BLaER1 treated with 17β-estradiol and CSF1 and Interleukin-3, amounts not matched to agents 10 nM and 100 nM (cell line): ENCODE results near the gene AKR1B15.
"Not testable (repeated sequence)": the region's sequence is repeated elsewhere in the genome, so short reads cannot be mapped to it uniquely, and the experiment has no call there.

Source experiments
- H3K27ac ChIP-seq, 11 experiments: shearing (Covaris generic); formaldehyde crosslinking; 2 replicates each; pipeline ENCODE4 v1.8.1; 2022
- H3K27me3 ChIP-seq, 11 experiments: shearing (Covaris generic); formaldehyde crosslinking; 2 replicates each; pipeline ENCODE4 v1.8.1; 2022
- H3K36me3 ChIP-seq, 11 experiments: shearing (Covaris generic); formaldehyde crosslinking; 2 replicates each; pipeline ENCODE4 v1.8.1; 2022
- H3K4me1 ChIP-seq, 10 experiments: shearing (Covaris generic); formaldehyde crosslinking; 2 replicates each; pipeline ENCODE4 v1.8.1; 2022
- H3K4me2 ChIP-seq, 11 experiments: shearing (Covaris generic); formaldehyde crosslinking; 2 replicates each; pipeline ENCODE4 v1.8.1; 2022
- H3K4me3 ChIP-seq, 10 experiments: shearing (Covaris generic); formaldehyde crosslinking; 2 replicates each; pipeline ENCODE4 v1.8.1; 2022
- H3K9ac ChIP-seq, 11 experiments: shearing (Covaris generic); formaldehyde crosslinking; 2 replicates each; pipeline ENCODE4 v1.8.1; 2022
- H3K9me3 ChIP-seq, 11 experiments: shearing (Covaris generic); formaldehyde crosslinking; replicated peaks in 1 of 11; 2 replicates each; pipeline ENCODE4 v1.8.1; 2022
- H4K20me1 ChIP-seq, 11 experiments: shearing (Covaris generic); formaldehyde crosslinking; 2 replicates each; pipeline ENCODE4 v1.8.1; 2022
- Cebpa-rat ChIP-seq, 11 experiments: shearing (Covaris generic); IDR thresholded peaks; 2 replicates each; pipeline ENCODE4 v1.8.1; 2022

The AKR1B15 gene

GRCh38 chr7:134539380-134540004 is 9.4 kb upstream of the AKR1B15 start:
- no peak for TF ChIP-seq Cebpa-rat (IDR thresholded peaks at IDR 0.05)
- H3K27me3 ChIP-seq: no peaks in the 10 kb centered on the region
- no peak overlapping the region for H3K27ac ChIP-seq
- no peaks in the 10 kb centered on the region for H4K20me1 ChIP-seq
- H3K9ac ChIP-seq: no peak overlapping the region
- no peak overlapping the region for H3K4me3 ChIP-seq
- H3K4me2 ChIP-seq: no peak overlapping the region
- no peaks in the 10 kb centered on the region for H3K4me1 ChIP-seq
- no peaks in the 10 kb centered on the region for H3K9me3 ChIP-seq
- H3K36me3 ChIP-seq: no peaks in the 10 kb centered on the region

- H3K4me2 ChIP-seq, H4K20me1 ChIP-seq, H3K4me3 ChIP-seq, H3K4me1 ChIP-seq, H3K9me3 ChIP-seq, H3K27ac ChIP-seq, H3K36me3 ChIP-seq, H3K9ac ChIP-seq, H3K27me3 ChIP-seq: not testable (repeated sequence)
Observed at GRCh38 chr7:134541501-134542194, 7.3 kb upstream of the AKR1B15 start.

- Histone ChIP-seq H3K9me3 (no peaks in the 10 kb centered on the region), H4K20me1 (no peaks in the 10 kb centered on the region), H3K4me1 (peaks cover 0 to 6% (median 2%) of the 10 kb centered on the region in 10 experiments; a peak in 8 of 20 replicates), H3K9ac (no peak overlapping the region), H3K4me2 (no peak overlapping the region), H3K4me3 (no peak overlapping the region), H3K36me3 (no peaks in the 10 kb centered on the region), H3K27me3 (no peaks in the 10 kb centered on the region), H3K27ac (no peak overlapping the region)
- no peak for TF ChIP-seq Cebpa-rat (IDR thresholded peaks at IDR 0.05)
Observed at GRCh38 chr7:134542195-134542771, 6.6 kb upstream of the AKR1B15 start.

GRCh38 chr7:134545380-134545779 is 3.5 kb upstream of the AKR1B15 start:
- no peaks in the 10 kb centered on the region for H4K20me1 ChIP-seq
- no peaks in the 10 kb centered on the region for H3K36me3 ChIP-seq
- H3K27me3 ChIP-seq: no peaks in the 10 kb centered on the region
- H3K4me3 ChIP-seq: no peak overlapping the region
- H3K27ac ChIP-seq: no peak overlapping the region
- no peaks in the 10 kb centered on the region for H3K9me3 ChIP-seq
- no peak overlapping the region for H3K4me2 ChIP-seq
- TF ChIP-seq Cebpa-rat (IDR thresholded peaks at IDR 0.05): 0 out of 22 replicates have a peak, but pooled peaks of 1 of the 11 experiments have one; percentile 28
- H3K9ac ChIP-seq: no peak overlapping the region
- peaks cover 0 to 14% (median 9%) of the 10 kb centered on the region in 10 experiments; a peak in 10 of 20 replicates for H3K4me1 ChIP-seq

GRCh38 chr7:134545918-134546317 is 3.0 kb upstream of the AKR1B15 start:
- H3K4me1 ChIP-seq: peaks cover 0 to 14% (median 9%) of the 10 kb centered on the region in 10 experiments; a peak in 10 of 20 replicates
- no peak overlapping the region for H3K4me3 ChIP-seq
- TF ChIP-seq Cebpa-rat (IDR thresholded peaks at IDR 0.05): no peak
- H3K27me3 ChIP-seq: no peaks in the 10 kb centered on the region
- H3K4me2 ChIP-seq: no peak overlapping the region
- H3K9ac ChIP-seq: no peak overlapping the region
- H3K36me3 ChIP-seq: no peaks in the 10 kb centered on the region
- no peak overlapping the region for H3K27ac ChIP-seq
- no peaks in the 10 kb centered on the region for H3K9me3 ChIP-seq
- H4K20me1 ChIP-seq: no peaks in the 10 kb centered on the region

GRCh38 chr7:134546955-134547354 is 2.0 kb upstream of the AKR1B15 start:
- Histone ChIP-seq H3K4me2 (peak overlapping the region in 8 of 11 experiments; percentile 17 to 54 (median 28); a peak in 4 of 22 replicates), H3K4me3 (no peak overlapping the region)

GRCh38 chr7:134547397-134548054 is 1.4 kb upstream of the AKR1B15 start:
- no peak for TF ChIP-seq Cebpa-rat (IDR thresholded peaks at IDR 0.05)
- Histone ChIP-seq H3K27ac (no peak overlapping the region), H3K4me3 (peak overlapping the region in 1 of 10 experiments; percentile 15; a peak in 1 of 20 replicates), H3K9ac (peak overlapping the region in 1 of 11 experiments; percentile 51; a peak in 1 of 22 replicates), H3K4me2 (peak overlapping the region; percentile 17 to 83 (median 30); a peak in 13 of 22 replicates), H3K9me3 (no peaks in the 10 kb centered on the region), H3K27me3 (no peaks in the 10 kb centered on the region), H3K36me3 (no peaks in the 10 kb centered on the region), H3K4me1 (peaks cover 0 to 14% (median 9%) of the 10 kb centered on the region in 10 experiments; a peak in 10 of 20 replicates), H4K20me1 (no peaks in the 10 kb centered on the region)

More at GRCh38 chr7:134546955-134547354, 2.0 kb upstream of the AKR1B15 start:
- no peaks in the 10 kb centered on the region for H3K36me3 ChIP-seq
- H3K9ac ChIP-seq: no peak overlapping the region
- no peaks in the 10 kb centered on the region for H3K27me3 ChIP-seq
- TF ChIP-seq Cebpa-rat (IDR thresholded peaks at IDR 0.05): no peak
- no peaks in the 10 kb centered on the region for H4K20me1 ChIP-seq
- H3K4me1 ChIP-seq: peaks cover 0 to 14% (median 9%) of the 10 kb centered on the region in 10 experiments; a peak in 10 of 20 replicates
- H3K9me3 ChIP-seq: no peaks in the 10 kb centered on the region
- no peak overlapping the region for H3K27ac ChIP-seq

GRCh38 chr7:134549366-134549765 is 456 bp downstream of the AKR1B15 start:
- no peak overlapping the region for H3K27ac ChIP-seq
- no peaks in the 10 kb centered on the region for H3K27me3 ChIP-seq
- no peaks in the 10 kb centered on the region for H4K20me1 ChIP-seq
- no peak overlapping the region for H3K9ac ChIP-seq
- peaks cover 0 to 14% (median 9%) of the 10 kb centered on the region in 10 experiments; a peak in 10 of 20 replicates for H3K4me1 ChIP-seq
- no peaks in the 10 kb centered on the region for H3K9me3 ChIP-seq
- H3K4me3 ChIP-seq: no peak overlapping the region
- no peak overlapping the region; a peak in 3 of 22 replicates for H3K4me2 ChIP-seq
- no peaks in the 10 kb centered on the region for H3K36me3 ChIP-seq
- TF ChIP-seq Cebpa-rat (IDR thresholded peaks at IDR 0.05): no peak

- Histone ChIP-seq H3K36me3 (no peaks in the 10 kb centered on the region), H3K4me1 (peaks cover 0 to 10% (median 7%) of the 10 kb centered on the region in 10 experiments; a peak in 10 of 20 replicates), H3K27me3 (no peaks in the 10 kb centered on the region), H3K9me3 (peaks cover 0 to 8% (median 0%) of the 10 kb centered on the region in 11 experiments; a peak in 1 of 22 replicates), H4K20me1 (no peaks in the 10 kb centered on the region), H3K4me3 (no peak overlapping the region), H3K4me2 (no peak overlapping the region), H3K27ac (no peak overlapping the region), H3K9ac (no peak overlapping the region)
- TF ChIP-seq Cebpa-rat (IDR thresholded peaks at IDR 0.05): no peak
Observed at GRCh38 chr7:134552105-134552504, 3.2 kb downstream of the AKR1B15 start.
